Upper lobe of left lung (tissue), 4 donors: ENCODE data around the gene SMAD2.

Experiments used
- EP300 ChIP-seq, 4 donors: sonication (generic); formaldehyde crosslinking; IDR thresholded peaks; one replicate each; pipeline ENCODE4 v1.5.1; 2017; ENCODE audit warnings: antibody characterized with exemption in 4 of 4, control low read depth in 2 of 4
- POLR2A ChIP-seq, 4 donors: fragments of 450-650 bp; IDR thresholded peaks; one replicate each; pipeline ENCODE4 v1.5.1; 2016 to 2017; ENCODE audit warnings: antibody characterized with exemption in 4 of 4, mild to moderate bottlenecking in 2 of 4
- POLR2AphosphoS5 ChIP-seq, 2 donors: sonication (generic); formaldehyde crosslinking; IDR thresholded peaks; one replicate each; pipeline ENCODE4 v1.5.1; 2017; ENCODE audit warnings: antibody characterized with exemption in 2 of 2
- TF ChIP-seq, protein P1 (sequence below), 6 experiments: fragments of 450-650 bp in 4 of 6; fragments of 200-600 bp in 2 of 6; sonication (generic) in 2 of 6; IDR thresholded peaks; one replicate each; pipeline ENCODE4 v1.5.1; 2016 to 2019; ENCODE audit warnings: antibody characterized with exemption in 6 of 6

DNA sequence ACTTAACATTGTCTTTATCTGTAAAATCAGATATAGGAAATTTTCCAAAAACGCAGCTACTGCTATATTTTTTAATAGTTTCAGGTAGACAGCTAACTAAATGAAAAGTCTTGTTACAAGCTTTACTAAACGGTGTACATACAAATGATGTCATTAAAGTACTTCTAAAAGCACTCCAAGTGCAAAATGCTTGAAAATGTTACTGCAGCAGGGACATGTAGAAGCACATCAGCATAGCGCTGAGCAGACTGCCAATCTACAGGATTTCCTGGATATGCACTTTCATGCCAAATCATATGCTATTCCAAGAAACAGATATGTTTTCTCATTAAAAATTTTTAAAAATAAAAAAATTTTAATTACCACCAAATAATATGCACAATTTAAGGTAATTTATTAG, 61.7 kb downstream of the SMAD2 start:
- TF ChIP-seq, protein P1, sequence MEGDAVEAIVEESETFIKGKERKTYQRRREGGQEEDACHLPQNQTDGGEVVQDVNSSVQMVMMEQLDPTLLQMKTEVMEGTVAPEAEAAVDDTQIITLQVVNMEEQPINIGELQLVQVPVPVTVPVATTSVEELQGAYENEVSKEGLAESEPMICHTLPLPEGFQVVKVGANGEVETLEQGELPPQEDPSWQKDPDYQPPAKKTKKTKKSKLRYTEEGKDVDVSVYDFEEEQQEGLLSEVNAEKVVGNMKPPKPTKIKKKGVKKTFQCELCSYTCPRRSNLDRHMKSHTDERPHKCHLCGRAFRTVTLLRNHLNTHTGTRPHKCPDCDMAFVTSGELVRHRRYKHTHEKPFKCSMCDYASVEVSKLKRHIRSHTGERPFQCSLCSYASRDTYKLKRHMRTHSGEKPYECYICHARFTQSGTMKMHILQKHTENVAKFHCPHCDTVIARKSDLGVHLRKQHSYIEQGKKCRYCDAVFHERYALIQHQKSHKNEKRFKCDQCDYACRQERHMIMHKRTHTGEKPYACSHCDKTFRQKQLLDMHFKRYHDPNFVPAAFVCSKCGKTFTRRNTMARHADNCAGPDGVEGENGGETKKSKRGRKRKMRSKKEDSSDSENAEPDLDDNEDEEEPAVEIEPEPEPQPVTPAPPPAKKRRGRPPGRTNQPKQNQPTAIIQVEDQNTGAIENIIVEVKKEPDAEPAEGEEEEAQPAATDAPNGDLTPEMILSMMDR (IDR thresholded peaks at IDR 0.05): no peak
- TF ChIP-seq EP300 (IDR thresholded peaks at IDR 0.05): no peak
- TF ChIP-seq POLR2A (IDR thresholded peaks at IDR 0.05): no peak
- no peak for TF ChIP-seq POLR2AphosphoS5 (IDR thresholded peaks at IDR 0.05)
